ENCODE measurements around the gene FGF14.

GRCh38 chr13:102214956-102215355 lies 186.9 kb downstream of the FGF14 start:
- TF ChIP-seq CTCF (IDR thresholded peaks at IDR 0.05) (no peak), ZFX (IDR thresholded peaks at IDR 0.05; ENCODE audit: borderline replicate concordance) (no peak)

Measured in 22Rv1 (cell line).